GM18498 (cell line): ENCODE results near the gene NMUR2.

Experiments
- ATAC-seq: cut with Tn5 transposase; IDR thresholded peaks from one replicate; pipeline ENCODE4 v1.9.1; 2021; ENCODE audit warnings: mild to moderate bottlenecking, moderate library complexity; ENCODE audit not compliant: unreplicated experiment

Gene NMUR2

GRCh38 chr5:152372875-152373274, 32.2 kb downstream of the NMUR2 start:
- ATAC-seq = no peak

GRCh38 chr5:152369298-152369697, 35.8 kb downstream of the NMUR2 start:
- ATAC-seq = no peak

GRCh38 chr5:152367554-152367953, 37.5 kb downstream of the NMUR2 start:
- ATAC-seq = no peak

GRCh38 chr5:152366716-152367115, 38.4 kb downstream of the NMUR2 start:
- ATAC-seq = no peak

- ATAC-seq = no peak
Observed at GRCh38 chr5:152364899-152365298, 40.2 kb downstream of the NMUR2 start.

- no peak for ATAC-seq
Observed at GRCh38 chr5:152364172-152364571, 40.9 kb downstream of the NMUR2 start.

- ATAC-seq = no peak
Observed at GRCh38 chr5:152358861-152359568, 46.1 kb downstream of the NMUR2 start.

- ATAC-seq = no peak
Observed at GRCh38 chr5:152356506-152356905, 48.6 kb downstream of the NMUR2 start.

- ATAC-seq = no peak
Observed at GRCh38 chr5:152355061-152355460, 50.0 kb downstream of the NMUR2 start.

- no peak for ATAC-seq
Observed at GRCh38 chr5:152353001-152353400, 52.1 kb downstream of the NMUR2 start.

GRCh38 chr5:152349683-152350526, 55.2 kb downstream of the NMUR2 start:
- ATAC-seq = peak; percentile 95
